ENCODE measurements around the gene FAM135A. TPM values are rescaled to one million over a fixed set of nuclear protein-coding genes. Genes with fewer than 3 reads are reported as not detected.

FAM135A gene
- total and polyA plus RNA-seq, 2 of the 13 experiments (the other 11 are each of a cell fraction or from before 2014, with no cell fraction given) = 26.9 to 31.5 TPM

DNA sequence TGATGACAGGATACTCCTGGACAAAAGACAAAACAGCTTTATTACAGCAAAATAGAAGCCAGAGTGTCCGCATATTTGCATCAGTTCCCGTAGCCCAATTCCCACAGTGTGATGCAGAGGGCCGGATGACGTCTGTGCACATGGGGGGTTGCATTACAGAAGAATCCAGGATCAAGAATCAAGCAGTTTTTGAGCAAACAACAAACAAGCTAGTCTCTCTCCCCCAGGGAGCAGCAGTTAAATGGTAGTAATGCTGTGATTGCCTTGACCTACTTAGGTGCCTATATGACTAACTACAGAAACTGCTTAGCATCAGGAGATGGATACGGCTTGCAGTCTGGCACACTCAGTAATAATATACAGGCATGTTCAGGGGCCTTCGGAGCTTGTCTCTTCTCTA is 150.2 kb downstream of the FAM135A start (continued):
- TF ChIP-seq ZNF232 (CRISPR knock-in tag; IDR thresholded peaks at IDR 0.05; ENCODE audit: borderline replicate concordance) = no peak

DNA sequence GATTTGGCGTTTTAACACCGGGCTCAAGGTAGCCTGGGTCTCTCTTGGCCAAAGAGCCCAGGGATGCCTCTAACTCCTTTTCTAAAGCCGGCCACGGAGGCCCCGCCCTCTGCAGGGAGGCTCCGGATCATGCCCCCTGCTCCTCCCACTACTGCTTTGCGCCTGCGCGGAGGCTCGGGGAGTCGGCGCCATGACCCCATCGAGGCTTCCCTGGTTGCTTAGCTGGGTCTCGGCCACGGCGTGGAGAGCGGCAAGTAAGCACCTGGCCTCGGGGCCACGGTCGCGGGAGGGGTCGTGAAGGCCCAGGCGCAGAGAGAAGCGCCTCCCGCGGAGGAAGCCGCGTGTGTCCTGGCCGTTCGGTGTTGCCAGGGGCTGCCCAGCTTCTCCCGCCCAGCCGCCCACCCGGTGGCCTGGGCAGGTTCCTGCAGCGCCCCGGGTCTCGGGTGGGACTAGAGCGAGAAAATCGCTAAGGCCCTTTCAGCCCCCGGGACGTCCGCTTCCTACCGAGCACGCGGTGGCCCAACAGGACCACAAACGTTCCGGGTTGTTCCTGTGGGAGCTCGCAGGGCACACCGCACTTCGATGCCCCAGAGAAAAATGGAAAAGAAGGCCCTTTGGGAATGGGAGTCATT is 153.6 kb downstream of the FAM135A start, which contains the start of gene SDHAF4:
SDHAF4 (plus strand) TSS at position 180 of the 632 bp plus-strand sequence; CDS start at position 191, 11 bp downstream.
- FAIRE-seq (no peak), DNase-seq (ENCODE audit: low spot score) (peak; percentile 86), ATAC-seq (peak; percentile 98)
- H3K36me3 ChIP-seq (replicated peaks in 1 of 2; ENCODE audit: control insufficient read depth in 1 of 2, insufficient read depth in 2 of 2, low read length in 2 of 2) = 0 out of 5 replicates have a peak, but pooled peaks cover 0 to 3% of the 10 kb centered on the region in 2 experiments
- H3K27me3 ChIP-seq (ENCODE audit: control insufficient read depth in 1 of 2, insufficient read depth in 2 of 2, low read length in 2 of 2) = no peaks in the 10 kb centered on the region
- peaks cover 4% of the 10 kb centered on the region for H3K79me2 ChIP-seq (ENCODE audit: insufficient read depth, low read length)
- WGBS (ENCODE audit: low lambda C conversion rate) = 0% methylated on average over 15 of the region's 49 CpGs
- peak within 1 kb of the TSS; percentile 80 for H3K27ac ChIP-seq (ENCODE audit: extremely low read length, insufficient read depth, low read length)
- BruUV-seq (replicated peaks) = TSS peak; percentile 64
- ChIA-PET POLR2A (interaction anchor here (1.1 to 2.4 kb wide), 6 partner anchors 9 to 154 kb away, joined by 3 to 13 read pairs (median 8); partner anchors contain the start of genes FAM135A and SMAP1), CTCF (ENCODE audit: low intra/inter-chr PET ratio, low total read pairs) (no interaction called here)
- in situ Hi-C loops (cut with HindIII; ENCODE audit: extremely low pct_ligation_motif_present, low pct_unique_long_range_greater_than_20kb) (no loop called here), intact Hi-C loops (cut with micrococcal nuclease; ENCODE audit: unreplicated experiment) (loop anchor here (5.0 kb wide), 1 partner anchor 100 kb away; the partner anchor contains the start of gene SMAP1)
- H3K9me3 ChIP-seq (ENCODE audit: low read length) = no peaks in the 10 kb centered on the region
- H3K4me3 ChIP-seq (replicated peaks in 1 of 3; ENCODE audit: insufficient read depth in 1 of 3, low read depth in 2 of 3, low read length in 3 of 3) = peak within 1 kb of the TSS; percentile 69 to 84 (median 83)
- H4K20me1 ChIP-seq (ENCODE audit: insufficient read depth, low read length) = no peaks in the 10 kb centered on the region
- peaks cover 35% of the 10 kb centered on the region for H3K4me1 ChIP-seq (ENCODE audit: insufficient read depth, low read length)
- peak within 1 kb of the TSS; percentile 89 for H3K9ac ChIP-seq (ENCODE audit: insufficient read depth, low read depth, low read length)
- H2AFZ ChIP-seq (ENCODE audit: low read length) = peak within 1 kb of the TSS; percentile 98
- peak within 1 kb of the TSS; percentile 92 for H3K4me2 ChIP-seq (ENCODE audit: low read depth, low read length)
- TF ChIP-seq ZNF274 (CRISPR knock-in tag; IDR thresholded peaks at IDR 0.05) (peak; percentile 61; the same call in 1 of the 2 replicates), CHD4 (IDR thresholded peaks at IDR 0.05; ENCODE audit: borderline replicate concordance, low read length) (no peak), NFE2L2 (IDR thresholded peaks at IDR 0.05; ENCODE audit: low read length) (no peak), ASH2L (IDR thresholded peaks at IDR 0.05; ENCODE audit: insufficient read length, low read depth, low read length) (peak; percentile 91)
- TF ChIP-seq, protein P1, sequence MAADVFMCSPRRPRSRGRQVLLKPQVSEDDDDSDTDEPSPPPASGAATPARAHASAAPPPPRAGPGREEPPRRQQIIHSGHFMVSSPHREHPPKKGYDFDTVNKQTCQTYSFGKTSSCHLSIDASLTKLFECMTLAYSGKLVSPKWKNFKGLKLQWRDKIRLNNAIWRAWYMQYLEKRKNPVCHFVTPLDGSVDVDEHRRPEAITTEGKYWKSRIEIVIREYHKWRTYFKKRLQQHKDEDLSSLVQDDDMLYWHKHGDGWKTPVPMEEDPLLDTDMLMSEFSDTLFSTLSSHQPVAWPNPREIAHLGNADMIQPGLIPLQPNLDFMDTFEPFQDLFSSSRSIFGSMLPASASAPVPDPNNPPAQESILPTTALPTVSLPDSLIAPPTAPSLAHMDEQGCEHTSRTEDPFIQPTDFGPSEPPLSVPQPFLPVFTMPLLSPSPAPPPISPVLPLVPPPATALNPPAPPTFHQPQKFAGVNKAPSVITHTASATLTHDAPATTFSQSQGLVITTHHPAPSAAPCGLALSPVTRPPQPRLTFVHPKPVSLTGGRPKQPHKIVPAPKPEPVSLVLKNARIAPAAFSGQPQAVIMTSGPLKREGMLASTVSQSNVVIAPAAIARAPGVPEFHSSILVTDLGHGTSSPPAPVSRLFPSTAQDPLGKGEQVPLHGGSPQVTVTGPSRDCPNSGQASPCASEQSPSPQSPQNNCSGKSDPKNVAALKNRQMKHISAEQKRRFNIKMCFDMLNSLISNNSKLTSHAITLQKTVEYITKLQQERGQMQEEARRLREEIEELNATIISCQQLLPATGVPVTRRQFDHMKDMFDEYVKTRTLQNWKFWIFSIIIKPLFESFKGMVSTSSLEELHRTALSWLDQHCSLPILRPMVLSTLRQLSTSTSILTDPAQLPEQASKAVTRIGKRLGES (CRISPR knock-in tag; IDR thresholded peaks at IDR 0.05; ENCODE audit: borderline replicate concordance) = no peak; the same call in 1 of the 2 replicates
- TF ChIP-seq, protein P2, sequence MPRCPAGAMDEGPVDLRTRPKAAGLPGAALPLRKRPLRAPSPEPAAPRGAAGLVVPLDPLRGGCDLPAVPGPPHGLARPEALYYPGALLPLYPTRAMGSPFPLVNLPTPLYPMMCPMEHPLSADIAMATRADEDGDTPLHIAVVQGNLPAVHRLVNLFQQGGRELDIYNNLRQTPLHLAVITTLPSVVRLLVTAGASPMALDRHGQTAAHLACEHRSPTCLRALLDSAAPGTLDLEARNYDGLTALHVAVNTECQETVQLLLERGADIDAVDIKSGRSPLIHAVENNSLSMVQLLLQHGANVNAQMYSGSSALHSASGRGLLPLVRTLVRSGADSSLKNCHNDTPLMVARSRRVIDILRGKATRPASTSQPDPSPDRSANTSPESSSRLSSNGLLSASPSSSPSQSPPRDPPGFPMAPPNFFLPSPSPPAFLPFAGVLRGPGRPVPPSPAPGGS (CRISPR knock-in tag; IDR thresholded peaks at IDR 0.05) = peak; percentile 64; the same call in 1 of the 2 replicates
- TF ChIP-seq, protein P3, sequence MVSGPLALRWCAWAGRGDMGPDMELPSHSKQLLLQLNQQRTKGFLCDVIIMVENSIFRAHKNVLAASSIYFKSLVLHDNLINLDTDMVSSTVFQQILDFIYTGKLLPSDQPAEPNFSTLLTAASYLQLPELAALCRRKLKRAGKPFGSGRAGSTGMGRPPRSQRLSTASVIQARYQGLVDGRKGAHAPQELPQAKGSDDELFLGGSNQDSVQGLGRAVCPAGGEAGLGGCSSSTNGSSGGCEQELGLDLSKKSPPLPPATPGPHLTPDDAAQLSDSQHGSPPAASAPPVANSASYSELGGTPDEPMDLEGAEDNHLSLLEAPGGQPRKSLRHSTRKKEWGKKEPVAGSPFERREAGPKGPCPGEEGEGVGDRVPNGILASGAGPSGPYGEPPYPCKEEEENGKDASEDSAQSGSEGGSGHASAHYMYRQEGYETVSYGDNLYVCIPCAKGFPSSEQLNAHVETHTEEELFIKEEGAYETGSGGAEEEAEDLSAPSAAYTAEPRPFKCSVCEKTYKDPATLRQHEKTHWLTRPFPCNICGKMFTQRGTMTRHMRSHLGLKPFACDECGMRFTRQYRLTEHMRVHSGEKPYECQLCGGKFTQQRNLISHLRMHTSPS (CRISPR knock-in tag; IDR thresholded peaks at IDR 0.05; ENCODE audit: low read depth) = 0 out of 2 replicates have a peak, but pooled peaks have one; percentile 50
